SK-N-MC (cell line): ENCODE results near the gene COL6A3.

ENCODE experiments used
- DNase-seq: peaks from one replicate; pipeline ENCODE4 v3.0.0-alpha.2; 2011; ENCODE audit warnings: low read depth, low spot score
- H3K27ac ChIP-seq: fragments of 200-600 bp; sonication (generic); 2 replicates; pipeline ENCODE4 v1.5.1; 2016; ENCODE audit warnings: mixed run types
- H3K36me3 ChIP-seq: fragments of 200-600 bp; sonication (generic); 2 replicates; pipeline ENCODE4 v1.6.1; 2017; ENCODE audit warnings: antibody characterized with exemption, low read length, mixed read lengths; ENCODE audit not compliant: insufficient read depth
- H3K4me3 ChIP-seq: fragments of 200-600 bp; sonication (generic); 2 replicates; pipeline ENCODE4 v1.5.1; 2016
- H3K9ac ChIP-seq: fragments of 200-600 bp; sonication (generic); 2 replicates; pipeline ENCODE4 v1.8.0; 2017; ENCODE audit warnings: mixed run types, mixed read lengths; ENCODE audit not compliant: insufficient read length
- H3K9me3 ChIP-seq: fragments of 200-600 bp; sonication (generic); 2 replicates; pipeline ENCODE4 v1.6.1; 2017; ENCODE audit warnings: low read depth, mild to moderate bottlenecking, antibody characterized with exemption, low read length, moderate library complexity, mixed read lengths
- EZH2 ChIP-seq: fragments of 200-600 bp; sonication (generic); IDR thresholded peaks from one replicate; pipeline ENCODE4 v1.6.1; 2017; ENCODE audit warnings: antibody characterized with exemption
- FOXP2 ChIP-seq: optimal IDR thresholded peaks from 2 replicates; pipeline ENCODE3; 2011; ENCODE audit warnings: mild to moderate bottlenecking, moderate library complexity; ENCODE audit not compliant: insufficient read depth; ENCODE audit errors: extremely low read length, control extremely low read depth
- POLR2AphosphoS5 ChIP-seq: IDR thresholded peaks from 2 replicates; pipeline ENCODE4 v1.6.1; 2012; ENCODE audit warnings: mild to moderate bottlenecking, low read depth, low read length, borderline replicate concordance

Gene COL6A3

DNA sequence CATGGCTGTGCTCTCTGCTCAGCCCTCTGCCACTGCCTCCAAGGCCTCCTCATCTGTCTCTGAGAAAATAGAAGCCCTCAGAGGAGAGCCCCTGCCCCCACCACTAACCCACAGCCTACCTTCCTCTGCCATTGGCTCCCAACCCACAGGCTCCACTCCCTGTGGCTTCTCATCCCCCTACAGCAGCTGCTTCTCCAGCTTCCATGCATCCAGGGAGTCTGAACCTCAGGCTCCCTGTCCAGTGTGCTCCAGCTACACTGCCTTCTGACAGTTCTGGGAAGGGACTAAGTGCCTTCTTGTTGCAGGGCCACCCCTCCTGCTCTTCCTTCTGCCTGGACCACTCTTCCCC is 29.3 kb downstream of the COL6A3 start:
- H3K4me3 ChIP-seq: no peak overlapping the region
- no peak overlapping the region for H3K9ac ChIP-seq
- no peak for DNase-seq
- no peaks in the 10 kb centered on the region for H3K9me3 ChIP-seq
- H3K36me3 ChIP-seq: no peaks in the 10 kb centered on the region
- H3K27ac ChIP-seq: no peak overlapping the region
- TF ChIP-seq FOXP2 (no peak), POLR2AphosphoS5 (no peak), EZH2 (no peak)

GRCh38 chr2:237383991-237384671 is 29.8 kb downstream of the COL6A3 start:
- DNase-seq: no peak
- no peaks in the 10 kb centered on the region for H3K9me3 ChIP-seq
- H3K4me3 ChIP-seq: no peak overlapping the region
- H3K9ac ChIP-seq: no peak overlapping the region
- no peaks in the 10 kb centered on the region for H3K36me3 ChIP-seq
- TF ChIP-seq POLR2AphosphoS5: no peak
- TF ChIP-seq EZH2: no peak
- TF ChIP-seq FOXP2: no peak
- H3K27ac ChIP-seq: no peak overlapping the region

GRCh38 chr2:237380768-237381167 is 33.2 kb downstream of the COL6A3 start:
- Histone ChIP-seq H3K4me3 (no peak overlapping the region), H3K36me3 (no peaks in the 10 kb centered on the region), H3K9ac (no peak overlapping the region), H3K27ac (no peak overlapping the region), H3K9me3 (no peaks in the 10 kb centered on the region)
- no peak for TF ChIP-seq EZH2
- TF ChIP-seq POLR2AphosphoS5: no peak
- TF ChIP-seq FOXP2: no peak
- no peak for DNase-seq

DNA sequence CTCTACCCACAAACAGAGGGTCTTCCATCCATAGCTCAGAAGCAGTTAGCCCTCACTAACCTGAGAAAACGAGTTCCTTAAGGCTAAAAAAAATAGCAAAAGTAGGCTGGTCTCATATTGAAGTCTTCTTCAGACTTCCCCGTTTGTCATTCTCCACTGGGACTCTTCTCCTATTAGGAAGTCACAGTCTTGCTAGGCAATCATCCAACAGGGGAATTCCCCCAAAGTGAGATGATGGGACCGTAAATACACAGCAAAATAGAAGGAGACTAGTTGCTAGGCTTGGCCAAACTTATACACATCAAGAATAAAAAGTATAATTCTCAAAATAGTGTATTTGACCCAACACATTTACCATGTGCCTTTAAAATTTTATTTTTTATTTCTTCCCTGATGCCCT is 34.3 kb downstream of the COL6A3 start:
- Histone ChIP-seq H3K27ac (no peak overlapping the region), H3K9me3 (no peaks in the 10 kb centered on the region), H3K36me3 (no peaks in the 10 kb centered on the region), H3K9ac (no peak overlapping the region), H3K4me3 (no peak overlapping the region)
- DNase-seq: no peak
- TF ChIP-seq EZH2 (no peak), FOXP2 (no peak), POLR2AphosphoS5 (no peak)

- H3K36me3 ChIP-seq: no peaks in the 10 kb centered on the region
- H3K27ac ChIP-seq: no peak overlapping the region
- no peak for TF ChIP-seq POLR2AphosphoS5
- TF ChIP-seq FOXP2: no peak
- TF ChIP-seq EZH2: no peak
- no peak for DNase-seq
- H3K9ac ChIP-seq: no peak overlapping the region
- no peak overlapping the region for H3K4me3 ChIP-seq
- no peaks in the 10 kb centered on the region for H3K9me3 ChIP-seq
These were observed 35.3 kb downstream of the COL6A3 start for GRCh38 chr2:237378650-237379049.

GRCh38 chr2:237374284-237375060 is 39.5 kb downstream of the COL6A3 start:
- Histone ChIP-seq H3K9ac (no peak overlapping the region), H3K27ac (no peak overlapping the region), H3K4me3 (no peak overlapping the region), H3K36me3 (no peaks in the 10 kb centered on the region), H3K9me3 (no peaks in the 10 kb centered on the region)
- TF ChIP-seq FOXP2: no peak
- no peak for TF ChIP-seq POLR2AphosphoS5
- no peak for TF ChIP-seq EZH2
- DNase-seq: no peak

GRCh38 chr2:237371856-237372255 is 42.1 kb downstream of the COL6A3 start:
- Histone ChIP-seq H3K36me3 (no peaks in the 10 kb centered on the region), H3K4me3 (no peak overlapping the region), H3K9me3 (no peaks in the 10 kb centered on the region), H3K9ac (no peak overlapping the region), H3K27ac (no peak overlapping the region)
- TF ChIP-seq FOXP2 (no peak), EZH2 (no peak), POLR2AphosphoS5 (no peak)
- no peak for DNase-seq

DNA sequence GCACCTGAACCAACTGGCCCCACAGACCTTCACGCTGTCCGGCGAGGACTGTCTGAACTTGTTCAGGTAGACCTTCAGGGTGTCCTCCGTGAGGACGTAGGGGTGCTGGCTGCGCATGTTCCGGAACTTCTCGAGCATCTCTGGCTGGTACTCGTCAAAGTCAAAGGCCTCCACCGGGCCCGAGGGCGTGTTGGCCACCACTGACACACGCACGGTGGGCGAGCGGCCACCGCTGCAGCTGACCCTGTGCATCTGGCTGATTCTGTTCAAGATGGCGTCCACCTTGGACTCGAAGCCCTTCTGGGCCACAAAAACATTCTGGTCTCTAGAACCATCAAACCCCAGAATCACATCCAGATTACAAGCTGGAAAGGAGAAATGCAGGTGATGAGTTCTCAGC is 48.3 kb downstream of the COL6A3 start:
- DNase-seq: no peak
- Histone ChIP-seq H3K4me3 (no peak overlapping the region), H3K9ac (no peak overlapping the region), H3K27ac (no peak overlapping the region), H3K36me3 (no peaks in the 10 kb centered on the region), H3K9me3 (no peaks in the 10 kb centered on the region)
- TF ChIP-seq EZH2 (no peak), FOXP2 (no peak)
